DND-41 (cell line): ENCODE data around the gene TFAP2A.

ENCODE experiments used
- ATAC-seq: fragments of 200-7000 bp; cut with Tn5 transposase; 3 replicates; pipeline ENCODE4 v1.9.1; 2021; ENCODE audit warnings: low read depth; ENCODE audit not compliant: insufficient read depth
- DNase-seq: peaks from one replicate; pipeline ENCODE4 v3.0.0-alpha.2; 2020
- H2AFZ ChIP-seq: 2 replicates; pipeline ENCODE4 v1.6.0; 2012; ENCODE audit warnings: low read depth, low read length
- H3K27ac ChIP-seq: 2 replicates; pipeline ENCODE4 v1.5.1; 2012; ENCODE audit warnings: low read length, inconsistent platforms
- H3K27me3 ChIP-seq: fragments of 200-600 bp; sonication (generic); 2 replicates; pipeline ENCODE4 v1.6.0; 2012; ENCODE audit warnings: low read length, mild to moderate bottlenecking, inconsistent platforms; ENCODE audit not compliant: insufficient read depth, poor library complexity
- H3K36me3 ChIP-seq: 2 replicates; pipeline ENCODE4 v1.5.1; 2012; ENCODE audit warnings: low read length, inconsistent platforms; ENCODE audit not compliant: insufficient read depth
- H3K4me1 ChIP-seq: 2 replicates; pipeline ENCODE4 v1.5.1; 2012; ENCODE audit warnings: mild to moderate bottlenecking, low read length; ENCODE audit not compliant: insufficient read depth
- H3K4me2 ChIP-seq: 2 replicates; pipeline ENCODE4 v1.6.0; 2012; ENCODE audit warnings: mild to moderate bottlenecking, moderate library complexity, low read length, inconsistent platforms; ENCODE audit not compliant: insufficient read depth
- H3K4me3 ChIP-seq, 2 experiments: fragments of 200-600 bp in 1 of 2; shearing (Covaris generic) in 1 of 2; 2 replicates each; pipeline ENCODE4 v1.5.1; 2012 to 2016; ENCODE audit warnings: inconsistent platforms in 2 of 2, low read length in 2 of 2, mild to moderate bottlenecking in 2 of 2, low read depth in 1 of 2, moderate library complexity in 1 of 2
- H3K79me2 ChIP-seq: 2 replicates; pipeline ENCODE4 v1.6.0; 2012; ENCODE audit warnings: low read length, inconsistent platforms; ENCODE audit not compliant: insufficient read depth
- H3K9ac ChIP-seq: 2 replicates; pipeline ENCODE4 v1.6.0; 2012; ENCODE audit warnings: low read depth, mild to moderate bottlenecking, inconsistent platforms, low read length, moderate library complexity
- H3K9me3 ChIP-seq: 2 replicates; pipeline ENCODE4 v1.5.1; 2012; ENCODE audit warnings: low read length, moderate library complexity, mild to moderate bottlenecking, inconsistent platforms; ENCODE audit not compliant: insufficient read depth, severe bottlenecking
- H4K20me1 ChIP-seq: 2 replicates; pipeline ENCODE4 v1.6.0; 2012; ENCODE audit warnings: low read length; ENCODE audit not compliant: insufficient read depth
- EZH2 ChIP-seq: IDR thresholded peaks from 3 replicates; pipeline ENCODE4 v1.6.1; 2012; ENCODE audit warnings: borderline replicate concordance, low read depth, mild to moderate bottlenecking, moderate library complexity, low read length, inconsistent platforms; ENCODE audit not compliant: severe bottlenecking
- TF ChIP-seq, protein P1 (sequence below): IDR thresholded peaks from 2 replicates; pipeline ENCODE4 v1.5.1; 2012; ENCODE audit warnings: borderline replicate concordance, low read length, moderate library complexity, mild to moderate bottlenecking; ENCODE audit not compliant: poor library complexity, severe bottlenecking; ENCODE audit errors: extremely low read depth

The TFAP2A gene

DNA sequence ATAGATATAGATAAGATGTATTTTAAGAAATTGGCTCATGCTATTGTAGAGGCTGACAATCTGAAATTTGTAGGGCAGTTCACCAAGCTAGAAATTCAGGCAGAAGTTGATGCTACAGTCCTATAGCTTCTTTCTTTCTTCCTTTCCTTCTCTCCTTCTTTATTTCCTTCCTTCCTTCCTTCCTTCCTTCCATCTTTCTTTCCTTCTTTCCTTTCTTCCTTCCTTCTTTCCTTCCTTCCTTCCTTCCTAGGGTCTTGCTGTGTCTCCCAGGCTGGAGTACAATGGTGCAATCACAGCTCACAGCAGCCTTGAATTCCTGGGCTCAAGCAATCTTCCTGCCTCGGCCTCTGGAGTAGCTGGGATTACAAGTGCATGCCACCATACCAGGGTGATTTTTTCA lies 55.3 kb downstream of the TFAP2A start:
- H3K27me3 ChIP-seq, result no peaks in the 10 kb centered on the region
- no peaks in the 10 kb centered on the region for H3K4me1 ChIP-seq
- H3K4me3 ChIP-seq, result no peak overlapping the region
- ATAC-seq (no peak), DNase-seq (no peak)
- no peak overlapping the region for H2AFZ ChIP-seq
- no peak overlapping the region for H3K27ac ChIP-seq
- H3K9me3 ChIP-seq, result no peaks in the 10 kb centered on the region
- no peak overlapping the region for H3K4me2 ChIP-seq
- TF ChIP-seq EZH2, result no peak
- TF ChIP-seq, protein P1, sequence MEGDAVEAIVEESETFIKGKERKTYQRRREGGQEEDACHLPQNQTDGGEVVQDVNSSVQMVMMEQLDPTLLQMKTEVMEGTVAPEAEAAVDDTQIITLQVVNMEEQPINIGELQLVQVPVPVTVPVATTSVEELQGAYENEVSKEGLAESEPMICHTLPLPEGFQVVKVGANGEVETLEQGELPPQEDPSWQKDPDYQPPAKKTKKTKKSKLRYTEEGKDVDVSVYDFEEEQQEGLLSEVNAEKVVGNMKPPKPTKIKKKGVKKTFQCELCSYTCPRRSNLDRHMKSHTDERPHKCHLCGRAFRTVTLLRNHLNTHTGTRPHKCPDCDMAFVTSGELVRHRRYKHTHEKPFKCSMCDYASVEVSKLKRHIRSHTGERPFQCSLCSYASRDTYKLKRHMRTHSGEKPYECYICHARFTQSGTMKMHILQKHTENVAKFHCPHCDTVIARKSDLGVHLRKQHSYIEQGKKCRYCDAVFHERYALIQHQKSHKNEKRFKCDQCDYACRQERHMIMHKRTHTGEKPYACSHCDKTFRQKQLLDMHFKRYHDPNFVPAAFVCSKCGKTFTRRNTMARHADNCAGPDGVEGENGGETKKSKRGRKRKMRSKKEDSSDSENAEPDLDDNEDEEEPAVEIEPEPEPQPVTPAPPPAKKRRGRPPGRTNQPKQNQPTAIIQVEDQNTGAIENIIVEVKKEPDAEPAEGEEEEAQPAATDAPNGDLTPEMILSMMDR, result no peak
- no peak overlapping the region for H3K9ac ChIP-seq
- H3K36me3 ChIP-seq, result no peaks in the 10 kb centered on the region
- H4K20me1 ChIP-seq, result no peaks in the 10 kb centered on the region
- no peaks in the 10 kb centered on the region for H3K79me2 ChIP-seq

DNA sequence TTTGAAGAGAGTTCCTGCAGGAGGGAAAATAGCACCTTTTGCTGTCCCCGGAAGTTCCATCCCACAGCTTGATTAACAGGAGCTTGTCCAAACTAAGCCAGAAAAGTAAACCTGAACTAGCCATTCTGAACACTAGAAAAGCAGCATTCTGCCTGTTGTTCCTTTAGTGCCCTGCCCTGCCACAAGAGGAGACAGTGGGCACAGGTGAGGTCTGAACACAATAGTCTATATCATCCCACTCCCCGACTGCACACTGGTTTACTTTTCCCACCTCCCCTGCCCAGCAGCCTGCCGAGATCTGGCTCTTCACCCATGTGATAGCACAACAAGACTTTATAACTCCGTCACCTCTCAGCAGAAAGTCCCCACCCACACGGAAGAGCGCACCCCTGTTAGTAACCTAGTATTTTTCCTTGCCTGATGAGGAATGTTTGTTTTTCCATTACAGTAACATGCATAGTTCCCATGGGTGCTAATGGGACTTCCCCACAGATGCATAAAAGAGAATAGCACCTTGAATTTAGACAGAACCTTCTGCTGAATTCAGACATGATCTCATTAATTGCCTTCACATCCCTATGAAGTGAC lies 59.7 kb downstream of the TFAP2A start:
- Histone ChIP-seq H3K9me3 (no peaks in the 10 kb centered on the region), H3K4me3 (no peak overlapping the region), H3K36me3 (no peaks in the 10 kb centered on the region), H3K9ac (no peak overlapping the region), H3K27me3 (no peaks in the 10 kb centered on the region), H2AFZ (no peak overlapping the region), H3K4me1 (no peaks in the 10 kb centered on the region), H3K4me2 (no peak overlapping the region), H3K27ac (no peak overlapping the region), H3K79me2 (no peaks in the 10 kb centered on the region), H4K20me1 (no peaks in the 10 kb centered on the region)
- ATAC-seq (no peak), DNase-seq (no peak)
- TF ChIP-seq, protein P1, result no peak
- TF ChIP-seq EZH2, result no peak

DNA sequence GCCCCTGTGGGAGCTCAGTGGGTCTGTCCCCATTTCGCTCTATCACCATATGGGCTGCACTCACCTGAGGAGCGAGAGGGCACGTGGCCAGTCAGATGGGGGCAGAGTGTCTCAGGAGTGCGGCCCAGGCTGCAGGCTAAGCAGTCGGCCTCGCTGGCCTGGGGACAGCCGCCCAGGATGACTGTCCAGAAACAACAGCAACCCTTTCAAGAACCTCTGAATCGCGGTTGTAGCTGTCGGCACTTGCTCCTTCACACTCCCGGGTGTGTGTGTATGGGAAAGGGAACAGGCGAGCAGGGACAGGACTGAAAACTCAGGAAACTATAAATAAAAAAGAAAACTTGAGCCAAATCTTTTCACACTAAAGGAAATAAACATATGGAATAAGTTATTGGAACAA lies 63.1 kb downstream of the TFAP2A start:
- no peaks in the 10 kb centered on the region for H4K20me1 ChIP-seq
- H3K4me3 ChIP-seq, result no peak overlapping the region
- no peaks in the 10 kb centered on the region for H3K36me3 ChIP-seq
- no peak overlapping the region for H2AFZ ChIP-seq
- DNase-seq (no peak), ATAC-seq (no peak)
- H3K4me1 ChIP-seq, result no peaks in the 10 kb centered on the region
- TF ChIP-seq, protein P1, result no peak
- TF ChIP-seq EZH2, result no peak
- no peaks in the 10 kb centered on the region for H3K27me3 ChIP-seq
- H3K9me3 ChIP-seq, result no peaks in the 10 kb centered on the region
- H3K9ac ChIP-seq, result no peak overlapping the region
- no peak overlapping the region for H3K4me2 ChIP-seq
- no peaks in the 10 kb centered on the region for H3K79me2 ChIP-seq
- no peak overlapping the region for H3K27ac ChIP-seq

DNA sequence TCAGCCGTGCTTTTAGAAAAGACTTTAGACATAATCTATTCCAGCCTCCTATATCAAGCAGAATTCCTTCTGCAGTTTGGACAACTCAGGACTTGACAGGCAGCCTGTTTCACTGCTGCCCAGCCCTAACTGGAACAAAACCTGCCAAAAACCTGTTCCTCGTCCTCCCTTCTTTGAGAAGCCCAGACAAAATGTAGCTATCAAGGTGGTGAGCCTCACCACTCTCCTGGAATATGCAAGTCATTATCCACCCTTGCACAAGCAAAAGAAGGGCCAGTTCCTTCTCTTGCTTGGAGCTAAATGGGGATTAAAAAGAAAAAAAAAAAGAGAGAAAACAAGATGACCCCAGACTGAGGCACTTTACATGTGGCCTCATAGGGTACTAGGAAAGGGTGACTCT lies 64.2 kb downstream of the TFAP2A start:
- H3K27me3 ChIP-seq, result no peaks in the 10 kb centered on the region
- no peak overlapping the region for H3K4me2 ChIP-seq
- H3K9me3 ChIP-seq, result no peaks in the 10 kb centered on the region
- ATAC-seq (no peak), DNase-seq (no peak)
- no peaks in the 10 kb centered on the region for H3K4me1 ChIP-seq
- H2AFZ ChIP-seq, result no peak overlapping the region
- no peak for TF ChIP-seq EZH2
- TF ChIP-seq, protein P1, result no peak
- no peak overlapping the region for H3K27ac ChIP-seq
- no peak overlapping the region for H3K9ac ChIP-seq
- H3K36me3 ChIP-seq, result no peaks in the 10 kb centered on the region
- no peaks in the 10 kb centered on the region for H3K79me2 ChIP-seq
- no peak overlapping the region for H3K4me3 ChIP-seq
- H4K20me1 ChIP-seq, result no peaks in the 10 kb centered on the region
